Measurements from ENCODE around the gene PCSK6. TPM values are rescaled to one million over a fixed set of nuclear protein-coding genes. Genes with fewer than 3 reads are reported as not detected.
A peak's percentile ranks its signal among the peaks of the same experiment; 100 is the strongest.

PCSK6 gene
- total and polyA plus RNA-seq, 2 of the 8 experiments (the other 6 are each of a cell fraction or from before 2014, with no cell fraction given): 1.9 to 4.0 TPM

DNA sequence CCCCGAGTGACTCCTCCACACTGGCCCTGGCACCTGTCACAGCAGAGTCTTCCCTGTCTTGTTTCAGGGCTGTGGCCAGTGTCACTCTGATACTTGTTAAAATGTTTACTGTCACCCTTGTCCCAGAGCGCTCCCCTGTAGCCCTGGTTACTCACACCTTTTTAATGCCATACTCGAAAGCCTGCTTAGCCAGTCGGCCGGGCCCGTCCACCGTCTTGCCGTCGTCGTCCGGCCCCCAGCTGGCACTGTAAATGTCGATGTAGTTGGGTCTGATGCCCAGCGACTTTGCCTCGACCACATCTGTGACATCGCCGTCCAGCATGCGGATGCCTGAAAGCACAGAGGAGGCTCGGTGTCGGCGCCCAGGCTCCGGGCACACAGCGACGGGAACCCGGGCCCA lies 91.3 kb downstream of the PCSK6 start:
- no peaks in the 10 kb centered on the region for H3K79me1 ChIP-seq (ENCODE audit: low read depth, low read length)
- H2BK12ac ChIP-seq (ENCODE audit: low read depth, low read length): no peak overlapping the region
- FAIRE-seq (no peak), DNase-seq (ENCODE audit: low read depth in 1 of 2, low spot score in 2 of 2) (peak in 1 of 2 experiments; percentile 42)
- H4K91ac ChIP-seq (replicated peaks; ENCODE audit: insufficient read length, low read length): no peak overlapping the region
- H3K27ac ChIP-seq (ENCODE audit: low read depth, low read length): no peak overlapping the region
- H3K27me3 ChIP-seq (replicated peaks in 1 of 4; ENCODE audit: control insufficient read depth in 3 of 4, extremely low read depth in 1 of 4, insufficient read depth in 3 of 4, low read length in 3 of 4): no peaks in the 10 kb centered on the region; a peak in 1 of 7 replicates
- H3K23me2 ChIP-seq (ENCODE audit: low read depth, low read length): no peaks in the 10 kb centered on the region
- H3K9ac ChIP-seq (replicated peaks in 1 of 4; ENCODE audit: extremely low read depth in 1 of 4, low read depth in 3 of 4, low read length in 3 of 4): no peak overlapping the region
- H3K4ac ChIP-seq (replicated peaks; ENCODE audit: insufficient read length, low read depth, low read length): no peak overlapping the region
- H3K4me2 ChIP-seq (ENCODE audit: insufficient read depth in 1 of 2, low read depth in 2 of 2, low read length in 2 of 2): no peak overlapping the region
- H2BK5ac ChIP-seq (ENCODE audit: low read depth, low read length): no peak overlapping the region
- H3K36me3 ChIP-seq (ENCODE audit: control insufficient read depth in 2 of 4, insufficient read depth in 4 of 4, low read length in 3 of 4): no peaks in the 10 kb centered on the region
- no peaks in the 10 kb centered on the region for H3K79me2 ChIP-seq (ENCODE audit: control insufficient read depth in 1 of 2, insufficient read depth in 2 of 2, low read length in 2 of 2)
- no peak overlapping the region for H3K4me3 ChIP-seq (ENCODE audit: extremely low read depth in 1 of 4, insufficient read depth in 2 of 4, low read depth in 3 of 4, low read length in 4 of 4)
- 88% methylated on average over 17 of the region's 24 CpGs; no CpG with 5 or more reads in 1 of the 2 experiments for WGBS, 2 experiments (ENCODE audit: extremely low coverage in 1 of 2, insufficient coverage in 1 of 2, insufficient read length in 1 of 2, insufficient replicate concordance in 2 of 2, low coverage in 1 of 2, low lambda C conversion rate in 2 of 2, missing lambda C conversion rate in 1 of 2)
- H3K4me1 ChIP-seq (replicated peaks in 1 of 4; ENCODE audit: control insufficient read depth in 3 of 4, insufficient read depth in 4 of 4, low read length in 3 of 4): peaks cover 0 to 5% (median 3%) of the 10 kb centered on the region in 4 experiments; a peak in 3 of 7 replicates
- ChIA-PET CTCF (ENCODE audit: partially characterized antibody) (interaction anchor here (1.0 to 1.6 kb wide), 3 partner anchors 25 to 82 kb away, joined by 3 to 4 read pairs (median 3); no protein-coding TSS in a partner anchor), POLR2A (ENCODE audit: partially characterized antibody) (no interaction called here)
- H4K20me1 ChIP-seq (replicated peaks in 1 of 2; ENCODE audit: control insufficient read depth in 1 of 2, insufficient read depth in 2 of 2, low read length in 2 of 2): no peaks in the 10 kb centered on the region
- H2AK5ac ChIP-seq (ENCODE audit: low read depth, low read length): no peak overlapping the region
- H2BK20ac ChIP-seq (ENCODE audit: low read length): no peak overlapping the region
- H3K56ac ChIP-seq (replicated peaks; ENCODE audit: insufficient read length, low read depth, low read length): no peak overlapping the region
- no peak overlapping the region for H4K8ac ChIP-seq (ENCODE audit: extremely low read depth, insufficient read depth, low read length)
- no peak overlapping the region for H3K23ac ChIP-seq (ENCODE audit: insufficient read length)
- H2BK15ac ChIP-seq (ENCODE audit: low read length): no peak overlapping the region
- H3K14ac ChIP-seq (ENCODE audit: insufficient read length): no peak overlapping the region
- H2AFZ ChIP-seq (ENCODE audit: low read length): no peak overlapping the region
- no peak overlapping the region; the same call in 1 of the 2 replicates for H3K18ac ChIP-seq (ENCODE audit: extremely low read depth, low read length)
- H4K5ac ChIP-seq (ENCODE audit: insufficient read length, low read depth, low read length): no peak overlapping the region
- H3K9me3 ChIP-seq (ENCODE audit: insufficient read depth in 2 of 2, low read depth in 1 of 2, low read length in 1 of 2): no peaks in the 10 kb centered on the region; a peak in 1 of 4 replicates
- H2BK120ac ChIP-seq (replicated peaks; ENCODE audit: low read depth, low read length): no peak overlapping the region
- TF ChIP-seq EGR1 (IDR thresholded peaks at IDR 0.05; ENCODE audit: borderline replicate concordance, low read depth, low read length) (no peak), SP4 (IDR thresholded peaks at IDR 0.05; ENCODE audit: low read length) (no peak), FOSL1 (IDR thresholded peaks at IDR 0.05; ENCODE audit: insufficient read depth, low read depth, low read length) (no peak), KDM5A (IDR thresholded peaks at IDR 0.05; ENCODE audit: low read length) (no peak), SIX5 (IDR thresholded peaks at IDR 0.05; ENCODE audit: low read depth, low read length) (no peak), MAFK (IDR thresholded peaks at IDR 0.05; ENCODE audit: low read depth, low read length) (no peak), BACH1 (IDR thresholded peaks at IDR 0.05; ENCODE audit: low read length) (no peak), SUZ12 (IDR thresholded peaks at IDR 0.05; ENCODE audit: low read length) (no peak), POLR2AphosphoS5 (IDR thresholded peaks at IDR 0.05; ENCODE audit: low read depth, low read length) (no peak), SRF (IDR thresholded peaks at IDR 0.05; ENCODE audit: low read depth, low read length) (no peak), RNF2 (IDR thresholded peaks at IDR 0.05; ENCODE audit: borderline replicate concordance, low read depth, low read length, missing control alignments, poor library complexity, severe bottlenecking) (no peak), CHD2 (IDR thresholded peaks at IDR 0.05; ENCODE audit: low read length) (no peak), TCF12 (IDR thresholded peaks at IDR 0.05; ENCODE audit: low read depth, low read length) (no peak), JUND (IDR thresholded peaks at IDR 0.05; ENCODE audit: low read length) (no peak), POLR2A (IDR thresholded peaks at IDR 0.05; ENCODE audit: control extremely low read depth in 1 of 2, low read depth in 2 of 2, low read length in 2 of 2) (no peak), CBX8 (IDR thresholded peaks at IDR 0.05; ENCODE audit: borderline replicate concordance, low read depth, low read length) (no peak)

Measured in H1 (cell line).